Measurements from ENCODE around the gene SLC16A2.

DNA sequence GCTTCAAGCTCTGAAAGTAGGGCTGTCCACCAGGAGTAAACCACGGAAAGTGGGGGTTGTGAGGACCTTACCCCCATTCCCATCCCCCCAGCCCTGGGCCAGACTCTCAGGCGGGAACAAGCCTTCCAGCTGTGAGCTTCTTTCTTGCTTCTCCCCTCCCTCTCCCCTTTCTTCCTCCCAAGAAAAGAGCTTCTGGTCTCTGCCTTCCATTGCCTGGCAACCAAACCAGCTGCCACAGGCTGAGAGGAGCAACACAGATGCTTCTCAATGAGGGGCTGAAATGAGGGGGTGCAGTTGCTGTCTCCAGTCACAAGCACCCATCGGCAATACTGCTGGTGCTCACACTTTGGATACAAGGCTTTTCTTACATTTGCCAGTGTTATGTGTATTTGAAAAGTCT, 72.5 kb downstream of the SLC16A2 start:
- TF ChIP-seq, protein P1, sequence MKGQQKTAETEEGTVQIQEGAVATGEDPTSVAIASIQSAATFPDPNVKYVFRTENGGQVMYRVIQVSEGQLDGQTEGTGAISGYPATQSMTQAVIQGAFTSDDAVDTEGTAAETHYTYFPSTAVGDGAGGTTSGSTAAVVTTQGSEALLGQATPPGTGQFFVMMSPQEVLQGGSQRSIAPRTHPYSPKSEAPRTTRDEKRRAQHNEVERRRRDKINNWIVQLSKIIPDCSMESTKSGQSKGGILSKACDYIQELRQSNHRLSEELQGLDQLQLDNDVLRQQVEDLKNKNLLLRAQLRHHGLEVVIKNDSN (IDR thresholded peaks at IDR 0.05; ENCODE audit: borderline replicate concordance, extremely low read length, insufficient read depth, low read depth, low read length), result no peak
- no peak for TF ChIP-seq RAD21 (IDR thresholded peaks at IDR 0.05; ENCODE audit: insufficient read depth, low read depth, low read length)
- TF ChIP-seq ZNF592 (IDR thresholded peaks at IDR 0.05), result no peak
- TF ChIP-seq POLR2AphosphoS2 (IDR thresholded peaks at IDR 0.05; ENCODE audit: low read depth, low read length), result no peak
- TF ChIP-seq MYC (IDR thresholded peaks at IDR 0.05; ENCODE audit: insufficient read depth, insufficient read length, insufficient replicate concordance, low read length, severe bottlenecking), result no peak
- no peak for TF ChIP-seq CHD1 (IDR thresholded peaks at IDR 0.05; ENCODE audit: low read depth, low read length)
- TF ChIP-seq, protein P2, sequence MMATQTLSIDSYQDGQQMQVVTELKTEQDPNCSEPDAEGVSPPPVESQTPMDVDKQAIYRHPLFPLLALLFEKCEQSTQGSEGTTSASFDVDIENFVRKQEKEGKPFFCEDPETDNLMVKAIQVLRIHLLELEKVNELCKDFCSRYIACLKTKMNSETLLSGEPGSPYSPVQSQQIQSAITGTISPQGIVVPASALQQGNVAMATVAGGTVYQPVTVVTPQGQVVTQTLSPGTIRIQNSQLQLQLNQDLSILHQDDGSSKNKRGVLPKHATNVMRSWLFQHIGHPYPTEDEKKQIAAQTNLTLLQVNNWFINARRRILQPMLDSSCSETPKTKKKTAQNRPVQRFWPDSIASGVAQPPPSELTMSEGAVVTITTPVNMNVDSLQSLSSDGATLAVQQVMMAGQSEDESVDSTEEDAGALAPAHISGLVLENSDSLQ (IDR thresholded peaks at IDR 0.05), result no peak
- no peak for TF ChIP-seq POLR2A (IDR thresholded peaks at IDR 0.05; ENCODE audit: low read depth, low read length)
- TF ChIP-seq PAX5 (IDR thresholded peaks at IDR 0.05; ENCODE audit: borderline replicate concordance, low read depth, low read length), result no peak
- TF ChIP-seq, protein P3, sequence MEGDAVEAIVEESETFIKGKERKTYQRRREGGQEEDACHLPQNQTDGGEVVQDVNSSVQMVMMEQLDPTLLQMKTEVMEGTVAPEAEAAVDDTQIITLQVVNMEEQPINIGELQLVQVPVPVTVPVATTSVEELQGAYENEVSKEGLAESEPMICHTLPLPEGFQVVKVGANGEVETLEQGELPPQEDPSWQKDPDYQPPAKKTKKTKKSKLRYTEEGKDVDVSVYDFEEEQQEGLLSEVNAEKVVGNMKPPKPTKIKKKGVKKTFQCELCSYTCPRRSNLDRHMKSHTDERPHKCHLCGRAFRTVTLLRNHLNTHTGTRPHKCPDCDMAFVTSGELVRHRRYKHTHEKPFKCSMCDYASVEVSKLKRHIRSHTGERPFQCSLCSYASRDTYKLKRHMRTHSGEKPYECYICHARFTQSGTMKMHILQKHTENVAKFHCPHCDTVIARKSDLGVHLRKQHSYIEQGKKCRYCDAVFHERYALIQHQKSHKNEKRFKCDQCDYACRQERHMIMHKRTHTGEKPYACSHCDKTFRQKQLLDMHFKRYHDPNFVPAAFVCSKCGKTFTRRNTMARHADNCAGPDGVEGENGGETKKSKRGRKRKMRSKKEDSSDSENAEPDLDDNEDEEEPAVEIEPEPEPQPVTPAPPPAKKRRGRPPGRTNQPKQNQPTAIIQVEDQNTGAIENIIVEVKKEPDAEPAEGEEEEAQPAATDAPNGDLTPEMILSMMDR (IDR thresholded peaks at IDR 0.05 in 2 of 3, conservative IDR thresholded peaks at IDR 0.05 in 1 of 3; ENCODE audit: control insufficient read depth in 2 of 3, extremely low read depth in 1 of 3, insufficient read depth in 1 of 3, low read depth in 3 of 3, low read length in 3 of 3), result no peak
